Hematopoietic multipotent progenitor cell treated with erythropoietin and hydrocortisone succinate and interleukin-3 and kit ligand, for 8 days (in vitro differentiated cells): Measurements from ENCODE around the gene FAM120C.

Experiments used
- DNase-seq: peaks from one replicate; pipeline ENCODE4 v3.0.0-alpha.2; 2015

The FAM120C gene

GRCh38 chrX:54030329-54030728 is 152.7 kb downstream of the FAM120C start:
- DNase-seq, result no peak

DNA sequence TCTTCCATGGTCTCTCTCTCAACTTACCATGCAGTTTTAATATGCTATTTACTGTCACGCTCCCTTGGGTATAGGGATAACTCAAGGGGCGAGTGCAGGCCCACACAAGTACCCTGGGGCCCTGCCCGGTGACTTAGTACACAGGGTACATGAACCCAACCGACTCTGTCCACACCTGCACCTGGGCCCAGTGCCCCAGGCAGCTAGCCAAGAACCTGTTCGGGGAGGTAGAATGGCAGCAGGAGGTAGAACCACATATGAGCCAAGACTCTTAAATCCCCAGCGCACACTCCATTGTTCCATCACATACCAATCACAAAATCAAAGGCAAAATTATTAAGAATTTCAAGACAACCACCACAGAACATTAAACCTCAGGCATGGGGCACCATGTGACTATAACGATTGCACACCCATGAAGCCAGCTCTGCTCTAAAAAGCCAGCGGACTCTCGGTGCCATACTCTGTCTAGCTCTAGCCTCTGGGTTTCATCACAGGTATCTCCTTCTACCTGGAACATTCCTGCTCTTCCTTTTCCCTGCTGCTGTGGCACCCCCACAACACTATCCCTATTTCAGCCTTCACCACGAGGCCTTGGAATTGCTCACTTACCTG is 153.4 kb downstream of the FAM120C start:
- DNase-seq, result no peak

GRCh38 chrX:54024350-54024749 is 158.7 kb downstream of the FAM120C start:
- DNase-seq, result no peak
